T47D (cell line): ENCODE data around the gene MBNL2.
A peak's percentile ranks its signal among the peaks of the same experiment; 100 is the strongest.

Source experiments
- DNase-seq, 2 experiments: peaks; one replicate each; pipeline versions ENCODE4 v3.0.0 to v3.0.0-alpha.2; 2011 to 2012; ENCODE audit warnings: low read depth in 1 of 2, low spot score in 1 of 2
- JUND ChIP-seq: IDR thresholded peaks from 2 replicates; pipeline ENCODE4 v1.6.1; 2012; ENCODE audit warnings: low read depth
- in situ Hi-C: cut with HindIII; loops from 2 replicates; pipeline ENCODE4 v1.10.0; 2016; ENCODE audit warnings: low sequenced_read_pairs, low pct_unique_long_range_greater_than_20kb

MBNL2 gene, protein sequence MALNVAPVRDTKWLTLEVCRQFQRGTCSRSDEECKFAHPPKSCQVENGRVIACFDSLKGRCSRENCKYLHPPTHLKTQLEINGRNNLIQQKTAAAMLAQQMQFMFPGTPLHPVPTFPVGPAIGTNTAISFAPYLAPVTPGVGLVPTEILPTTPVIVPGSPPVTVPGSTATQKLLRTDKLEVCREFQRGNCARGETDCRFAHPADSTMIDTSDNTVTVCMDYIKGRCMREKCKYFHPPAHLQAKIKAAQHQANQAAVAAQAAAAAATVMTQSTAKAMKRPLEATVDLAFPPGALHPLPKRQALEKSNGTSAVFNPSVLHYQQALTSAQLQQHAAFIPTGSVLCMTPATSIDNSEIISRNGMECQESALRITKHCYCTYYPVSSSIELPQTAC

DNA sequence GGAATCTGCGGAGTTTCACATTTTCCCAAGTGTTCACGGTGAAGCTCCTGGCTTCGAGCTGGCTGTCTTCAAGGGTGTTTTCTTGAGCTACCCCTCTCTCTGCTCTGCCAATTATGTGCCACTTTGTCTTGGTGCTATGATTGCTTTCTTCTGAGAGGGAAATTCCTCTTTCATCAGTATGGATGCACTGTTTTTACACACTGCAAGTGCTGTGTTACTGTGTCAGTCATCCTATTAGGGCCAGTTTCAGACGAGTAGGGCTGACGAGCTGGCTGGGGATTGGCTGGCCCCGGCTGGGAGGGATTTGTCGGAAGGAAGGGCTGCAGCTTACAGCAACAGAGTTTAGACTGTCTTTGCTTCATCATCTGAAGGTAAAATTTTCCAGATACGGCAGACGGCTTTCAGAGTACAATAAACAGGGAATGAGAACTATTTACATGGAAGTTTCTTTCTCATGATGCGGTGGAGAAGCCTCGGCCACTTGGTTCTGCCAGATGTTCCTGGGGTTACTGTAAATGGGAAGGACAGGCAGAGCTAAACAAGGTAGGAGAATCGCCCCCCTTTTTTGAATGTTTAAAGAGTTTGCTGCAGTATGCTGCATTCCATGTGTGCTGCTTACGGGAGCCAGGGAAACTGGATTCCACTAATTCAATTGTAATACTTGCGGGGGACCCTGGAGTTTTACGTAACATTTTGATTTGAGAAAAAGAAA lies at the start of gene MBNL2:
Gene MBNL2 (plus strand): TSS at position 345 of the 712 bp plus-strand sequence. CDS start 53,903 bp downstream, outside the sequence.
- peak; percentile 58 to 90 for DNase-seq
- TF ChIP-seq JUND: no peak
- in situ Hi-C loops: no loop called here

DNA sequence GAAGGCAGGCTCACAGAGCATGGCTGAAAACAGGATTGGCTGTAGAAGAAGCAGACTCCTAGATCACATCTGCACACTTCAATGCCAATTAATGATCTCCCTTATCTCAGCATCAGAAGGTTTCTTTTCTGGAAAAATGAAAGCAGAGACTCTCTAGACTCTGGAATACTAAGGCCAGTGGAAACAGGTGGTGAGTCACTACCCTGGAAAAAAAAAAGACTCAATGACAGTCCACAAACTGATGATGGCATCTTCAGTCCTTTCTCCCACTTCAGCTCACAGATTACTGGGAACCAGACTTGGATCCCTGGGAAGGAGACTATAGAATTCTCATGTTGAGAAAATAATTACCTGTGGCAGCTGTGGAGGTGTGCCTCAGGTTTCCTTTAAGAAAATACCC lies 47.5 kb upstream of the MBNL2 start:
- no peak for DNase-seq
- TF ChIP-seq JUND: no peak
- in situ Hi-C loops: no loop called here

DNA sequence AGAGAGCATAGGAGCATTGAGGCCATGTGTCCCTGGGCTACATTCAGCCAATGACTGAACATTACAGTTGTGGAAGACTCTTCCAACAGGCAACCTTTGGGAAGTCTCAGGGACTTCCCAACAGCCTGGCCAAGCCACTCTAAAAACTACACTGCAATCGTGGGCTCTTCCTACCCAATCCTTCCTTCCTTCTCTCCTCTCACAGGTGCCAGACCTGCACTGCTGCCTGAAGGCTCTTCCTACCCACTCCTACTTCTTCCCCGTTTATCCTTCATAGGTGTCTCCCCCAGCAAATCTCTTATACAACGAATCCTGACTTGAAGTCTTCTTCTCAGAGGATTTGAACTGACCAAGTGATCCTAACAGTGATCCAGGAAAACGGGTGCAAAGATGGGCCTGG lies 47.1 kb upstream of the MBNL2 start:
- no peak for DNase-seq
- in situ Hi-C loops: no loop called here
- TF ChIP-seq JUND: no peak

DNA sequence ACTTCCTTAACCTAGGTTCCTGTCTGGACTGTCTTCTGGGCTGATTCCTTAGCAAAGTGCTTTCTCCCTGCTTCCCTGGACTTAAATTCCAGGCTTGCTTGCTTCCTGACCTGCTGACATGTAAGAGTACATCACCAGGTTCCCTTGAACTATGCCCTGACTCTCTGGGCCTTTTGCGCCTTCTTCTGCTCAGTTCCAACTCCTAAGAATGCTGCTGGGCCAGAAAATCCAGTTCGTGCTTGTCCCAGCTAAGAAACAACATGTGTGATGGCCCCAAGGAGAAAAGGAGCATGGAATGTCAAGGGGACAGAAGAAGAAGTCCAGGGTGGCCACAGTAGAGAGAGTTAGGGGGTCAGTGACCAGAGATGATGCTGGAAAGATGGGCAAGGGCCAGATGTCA lies 42.6 kb upstream of the MBNL2 start:
- in situ Hi-C loops: no loop called here
- no peak for TF ChIP-seq JUND
- peak; percentile 13 to 88 for DNase-seq

DNA sequence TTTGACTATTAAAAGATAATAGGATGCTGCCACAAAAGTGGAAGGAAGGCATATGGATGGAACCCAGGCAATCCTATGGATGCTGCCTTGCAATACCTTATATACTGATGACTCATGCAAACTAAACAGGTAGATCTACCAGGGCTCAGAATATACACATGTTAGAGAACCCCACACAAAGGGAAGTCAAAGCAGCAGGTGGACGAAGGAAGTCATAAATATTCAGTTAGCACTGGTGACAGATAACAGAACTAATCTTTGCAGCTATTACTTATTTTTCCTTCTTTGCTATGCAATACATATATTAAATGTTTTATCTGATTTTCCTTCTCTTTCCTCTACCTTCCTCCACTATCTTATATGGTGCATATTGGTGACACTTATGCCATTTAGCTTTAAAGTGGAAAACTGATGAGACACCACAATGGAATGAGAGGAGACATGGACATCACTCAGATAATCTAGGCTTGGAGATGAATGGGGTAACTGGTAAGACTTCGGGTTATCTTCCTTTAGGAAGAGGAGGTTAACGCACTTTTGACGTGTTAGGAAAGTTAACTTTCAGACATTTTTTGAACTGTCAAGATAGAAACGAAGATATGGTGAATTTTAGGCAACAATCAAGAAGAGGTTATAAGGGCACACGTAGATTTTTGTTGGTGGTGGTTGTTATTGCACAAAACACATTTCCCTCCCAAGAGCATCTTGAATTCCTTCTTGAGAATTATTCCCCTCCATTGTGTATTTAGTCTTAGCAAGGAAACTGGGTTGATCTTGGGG lies 39.8 kb upstream of the MBNL2 start:
- DNase-seq: no peak
- no peak for TF ChIP-seq JUND
- in situ Hi-C loops: no loop called here

DNA sequence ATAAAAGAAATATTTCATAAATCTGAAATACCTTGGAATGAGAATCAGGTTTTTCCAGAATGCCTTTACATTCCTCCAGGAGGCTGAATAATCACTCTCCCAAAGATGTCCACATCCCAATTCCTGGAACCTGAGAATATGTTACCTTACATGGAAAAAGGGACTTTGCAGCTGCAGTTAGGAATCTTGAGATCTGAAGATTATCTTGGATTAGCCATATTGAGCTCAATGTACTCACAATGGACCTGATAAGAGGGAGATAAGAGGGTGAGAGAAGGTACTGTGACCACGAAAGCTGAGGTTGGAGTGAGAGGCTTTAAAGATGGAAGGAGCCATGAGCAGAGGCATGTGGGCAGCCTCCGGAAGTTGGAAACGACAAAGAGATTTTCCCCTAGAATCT lies 36.8 kb upstream of the MBNL2 start:
- no peak for TF ChIP-seq JUND
- DNase-seq: no peak
- in situ Hi-C loops: no loop called here

DNA sequence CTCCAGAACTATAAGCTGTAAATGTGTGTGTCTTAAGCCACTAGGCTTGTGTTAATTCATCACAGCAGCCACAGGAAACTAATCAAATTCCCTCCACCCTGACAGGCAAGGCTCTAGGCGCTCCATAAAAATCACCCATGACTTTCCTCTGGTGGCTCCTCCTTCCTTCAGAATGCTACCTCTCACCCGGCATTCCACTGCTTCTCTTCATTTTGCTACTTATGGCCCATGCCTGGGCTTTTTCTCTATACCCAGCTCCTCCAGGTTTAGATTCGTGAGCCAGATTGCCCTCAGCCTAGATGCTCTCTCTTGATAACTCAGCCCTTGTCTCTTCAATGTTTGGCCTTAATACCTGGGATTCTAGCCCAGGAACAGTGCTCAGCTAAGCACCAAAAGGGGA lies 36.4 kb upstream of the MBNL2 start:
- DNase-seq: no peak
- in situ Hi-C loops: no loop called here
- no peak for TF ChIP-seq JUND

DNA sequence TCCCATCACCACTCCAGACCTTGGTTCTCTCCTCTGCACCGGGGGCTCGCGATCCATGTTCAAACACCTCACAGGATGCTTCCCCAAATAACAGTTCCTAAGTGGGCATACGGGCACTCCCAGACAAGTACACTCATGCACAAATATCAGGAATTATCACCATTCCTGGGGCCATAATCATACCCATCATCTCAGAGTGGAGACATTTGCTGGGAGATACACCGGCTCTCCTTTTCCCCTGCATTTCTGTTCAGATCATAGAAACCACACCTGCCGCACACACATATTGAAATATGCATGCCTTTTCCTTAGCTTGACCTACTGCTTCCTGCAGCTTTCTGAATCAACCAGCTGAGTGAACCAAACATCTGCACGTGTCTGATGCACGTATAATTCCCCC lies 33.9 kb upstream of the MBNL2 start:
- in situ Hi-C loops: no loop called here
- DNase-seq: no peak
- TF ChIP-seq JUND: no peak

DNA sequence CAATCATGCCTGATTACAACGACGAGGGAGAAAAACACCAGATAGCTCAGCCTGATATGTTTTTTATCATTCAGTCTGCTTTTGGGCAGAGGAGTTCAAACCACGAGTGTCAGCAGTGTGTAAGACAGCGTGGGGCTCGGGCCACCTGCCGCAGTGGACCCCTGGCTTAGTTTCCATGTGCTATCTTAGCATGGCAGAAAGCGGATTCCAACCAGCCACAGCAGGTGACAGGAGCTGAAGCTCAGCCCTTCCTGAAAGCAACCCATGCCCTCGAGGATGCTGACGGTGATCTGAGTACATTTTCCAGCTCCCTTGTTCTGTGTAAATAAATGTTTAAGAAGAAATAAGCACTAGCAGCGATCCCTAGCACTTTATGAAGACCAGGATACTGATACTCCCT lies 32.2 kb upstream of the MBNL2 start:
- TF ChIP-seq JUND: no peak
- in situ Hi-C loops: no loop called here
- no peak for DNase-seq

DNA sequence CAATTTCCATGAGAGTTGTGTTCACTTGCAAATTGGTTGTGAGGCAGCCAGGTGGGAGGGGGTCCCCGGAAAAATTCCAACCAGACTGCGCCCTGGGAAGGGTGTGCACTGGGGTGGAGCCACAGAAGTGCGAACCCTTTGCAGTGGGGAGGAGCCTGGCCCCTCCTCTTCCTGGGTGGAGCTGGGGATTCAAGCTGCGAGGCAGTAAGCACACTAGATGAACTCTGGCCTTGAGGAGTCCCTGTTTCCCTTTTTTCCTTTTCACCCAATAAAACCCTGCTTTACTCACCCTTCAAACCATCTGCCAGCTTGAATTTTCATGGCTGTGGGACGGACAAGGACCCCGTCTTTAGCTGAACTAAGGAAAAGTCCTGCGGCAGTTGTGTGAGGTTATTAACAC lies 31.0 kb upstream of the MBNL2 start:
- DNase-seq: no peak
- in situ Hi-C loops: no loop called here
- TF ChIP-seq JUND: no peak

DNA sequence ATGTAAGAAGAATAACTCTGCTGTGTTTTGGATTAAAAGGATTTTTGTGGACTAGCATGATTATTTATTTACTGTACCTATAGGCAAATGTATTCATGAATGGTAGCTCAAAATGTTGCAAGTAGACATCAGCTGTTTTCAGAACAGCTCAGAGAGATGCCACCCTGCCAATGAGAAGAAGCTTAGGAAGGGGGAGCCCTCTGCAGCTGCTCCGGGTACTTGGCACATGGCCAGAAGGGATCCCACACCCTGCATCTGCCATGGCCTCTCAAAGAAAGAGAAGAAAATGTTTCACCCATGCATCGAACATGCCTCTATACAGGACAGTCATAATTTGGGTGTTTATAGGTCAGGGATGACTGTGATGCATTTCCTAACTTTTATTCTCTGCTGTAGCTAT lies 30.5 kb upstream of the MBNL2 start:
- TF ChIP-seq JUND: no peak
- in situ Hi-C loops: no loop called here
- DNase-seq: no peak

DNA sequence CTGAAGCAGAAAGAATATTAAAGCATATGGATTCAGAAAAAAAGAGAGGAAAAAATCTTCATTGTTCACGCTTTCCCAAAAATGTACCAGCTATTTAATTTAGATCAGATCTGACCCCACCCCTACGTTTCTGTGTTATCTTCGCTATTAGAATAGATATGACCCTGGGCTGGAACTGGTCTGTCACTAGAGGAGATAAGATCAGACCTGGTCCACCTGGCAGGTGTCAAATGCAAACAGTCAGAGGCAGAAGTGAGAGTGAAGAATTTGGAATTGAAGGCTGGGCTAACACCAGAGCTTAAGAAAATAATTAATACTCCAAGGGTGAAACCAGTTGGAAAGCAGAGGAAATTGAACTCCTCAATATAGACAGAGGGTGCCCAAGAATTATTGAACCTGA lies 30.0 kb upstream of the MBNL2 start:
- no peak for DNase-seq
- in situ Hi-C loops: no loop called here
- TF ChIP-seq JUND: no peak

DNA sequence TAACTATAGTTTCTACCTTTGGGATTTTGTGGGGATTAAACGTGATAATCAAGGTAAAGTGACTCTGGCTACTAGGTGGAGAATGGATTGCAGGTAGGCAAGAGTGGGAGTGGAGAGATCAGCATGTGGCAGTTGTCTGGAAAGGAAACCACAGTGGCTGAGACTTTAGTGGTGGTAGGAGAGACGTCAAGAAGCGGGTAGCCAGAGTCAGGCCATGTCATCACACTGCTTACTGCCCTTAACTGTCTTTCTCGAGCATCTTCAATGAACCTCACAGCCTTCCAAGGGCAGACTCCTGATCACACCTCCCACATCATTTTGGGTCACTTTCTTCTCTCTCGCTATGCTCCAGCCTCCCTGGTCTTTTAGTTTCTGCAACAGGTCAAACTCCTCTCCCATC lies 28.6 kb upstream of the MBNL2 start:
- DNase-seq: no peak
- TF ChIP-seq JUND: no peak
- in situ Hi-C loops: no loop called here
